HepG2 (cell line): Measurements from ENCODE around the gene SLAIN2. TPM values are rescaled to one million over a fixed set of nuclear protein-coding genes. Genes with fewer than 3 reads are reported as not detected.

ENCODE experiments used
- ATAC-seq: fragments of 200-7000 bp; cut with Tn5 transposase; 3 replicates; pipeline ENCODE4 v1.9.1; 2020; ENCODE audit warnings: mild to moderate bottlenecking, moderate library complexity
- BruUV-seq: library from RNA; stranded (reverse); fragments of 400-500 nt; replicated peaks from 2 replicates; lab custom pipeline; 2021; lab: Mats Ljungman, UMichigan
- CTCF ChIA-PET: fragments of 300-600 bp; formaldehyde crosslinking; extraction: SDS; loops from one replicate; lab custom pipeline; 2021; ENCODE audit warnings: low total read pairs, inconsistent platforms, low intra/inter-chr PET ratio; lab: Yijun Ruan, JAX
- POLR2A ChIA-PET: fragments of 350-600 bp; sonication (Branson Sonifier 250); formaldehyde crosslinking; loops from one replicate; lab custom pipeline; 2020; ENCODE audit warnings: antibody characterized with exemption, inconsistent platforms; lab: Yijun Ruan, JAX
- DNase-seq: peaks from one replicate; pipeline ENCODE4 v3.0.0-alpha.2; 2015; ENCODE audit warnings: low spot score
- FAIRE-seq: peaks from 3 replicates; lab custom pipeline; 2011; peaks lifted over from hg19 to GRCh38; lab: Jason Lieb, UNC
- H2AFZ ChIP-seq: one replicate; pipeline ENCODE4 v1.6.1; 2011; ENCODE audit warnings: low read length, inconsistent platforms
- H3K27ac ChIP-seq: fragments of 300-600 bp; 3 replicates; pipeline ENCODE4 v1.8.0; 2011; ENCODE audit warnings: mixed run types, mild to moderate bottlenecking, mixed read lengths, low read length, inconsistent platforms; ENCODE audit not compliant: insufficient read depth; ENCODE audit errors: extremely low read length
- H3K27me3 ChIP-seq, 2 experiments: fragments of 200-600 bp in 1 of 2; 2 replicates in 1 of 2; 3 replicates in 1 of 2; pipeline versions ENCODE4 v1.6.0 to v1.8.0; 2011; ENCODE audit warnings: low read length in 2 of 2, mild to moderate bottlenecking in 2 of 2, moderate library complexity in 2 of 2, inconsistent platforms in 1 of 2; ENCODE audit not compliant: insufficient read depth in 2 of 2, control insufficient read depth in 1 of 2
- H3K36me3 ChIP-seq, 2 experiments: fragments of 200-600 bp in 1 of 2; replicated peaks in 1 of 2; 2 replicates in 1 of 2; 3 replicates in 1 of 2; pipeline versions ENCODE4 v1.5.1 to v1.8.0; 2011; ENCODE audit warnings: low read length in 2 of 2, inconsistent platforms in 1 of 2; ENCODE audit not compliant: insufficient read depth in 2 of 2, control insufficient read depth in 1 of 2
- H3K4me1 ChIP-seq: 2 replicates; pipeline ENCODE4 v1.5.1; 2012; ENCODE audit warnings: low read length, inconsistent platforms; ENCODE audit not compliant: insufficient read depth
- H3K4me2 ChIP-seq: 2 replicates; pipeline ENCODE4 v1.6.0; 2011; ENCODE audit warnings: low read depth, low read length, inconsistent platforms
- H3K4me3 ChIP-seq, 3 experiments: fragments of 200-600 bp in 1 of 3; sonication (generic), shearing (Covaris generic) in 1 of 3; replicated peaks in 1 of 3; 2 replicates each; pipeline ENCODE4 v1.5.1; 2011 to 2016; ENCODE audit warnings: low read length in 3 of 3, inconsistent platforms in 2 of 3, low read depth in 2 of 3, mild to moderate bottlenecking in 2 of 3, control low read depth in 1 of 3, mixed read lengths in 1 of 3; ENCODE audit not compliant: insufficient read depth in 1 of 3
- H3K79me2 ChIP-seq: one replicate; pipeline ENCODE4 v1.6.1; 2011; ENCODE audit warnings: low read length, inconsistent platforms; ENCODE audit not compliant: insufficient read depth
- H3K9ac ChIP-seq: 2 replicates; pipeline ENCODE4 v1.6.0; 2011; ENCODE audit warnings: mild to moderate bottlenecking, low read depth, low read length, inconsistent platforms; ENCODE audit not compliant: insufficient read depth
- H3K9me3 ChIP-seq: 2 replicates; pipeline ENCODE4 v1.5.1; 2012; ENCODE audit warnings: mild to moderate bottlenecking, low read length
- H4K20me1 ChIP-seq: 2 replicates; pipeline ENCODE4 v1.6.0; 2011; ENCODE audit warnings: inconsistent platforms, mild to moderate bottlenecking, low read length, moderate library complexity; ENCODE audit not compliant: insufficient read depth
- AFF4 ChIP-seq: sonication (generic); formaldehyde crosslinking; IDR thresholded peaks from 2 replicates; pipeline ENCODE4 v1.4.0; 2020; ENCODE audit warnings: missing genetic modification reagents
- CREBL2 ChIP-seq: sonication (generic); formaldehyde crosslinking; IDR thresholded peaks from 2 replicates; pipeline ENCODE4 v1.8.1; 2023; ENCODE audit warnings: missing genetic modification reagents, mild to moderate bottlenecking, borderline replicate concordance
- MEF2D ChIP-seq: sonication (generic); formaldehyde crosslinking; IDR thresholded peaks from 2 replicates; pipeline ENCODE4 v1.5.1; 2020; ENCODE audit warnings: mild to moderate bottlenecking, missing genetic modification reagents
- NKX3-1 ChIP-seq: sonication (generic); formaldehyde crosslinking; IDR thresholded peaks from 2 replicates; pipeline ENCODE4 v1.5.0; 2020; ENCODE audit warnings: missing genetic modification reagents
- NR2F6 ChIP-seq, 2 experiments: IDR thresholded peaks; 2 replicates each; pipeline ENCODE4 v1.6.1; 2016; ENCODE audit warnings: antibody characterized with exemption in 1 of 2, mild to moderate bottlenecking in 1 of 2
- RARG ChIP-seq: sonication (generic); formaldehyde crosslinking; IDR thresholded peaks from 2 replicates; pipeline ENCODE4 v1.4.0; 2020; ENCODE audit warnings: low read depth, mild to moderate bottlenecking, missing genetic modification reagents
- SRY ChIP-seq: sonication (generic); formaldehyde crosslinking; IDR thresholded peaks from 2 replicates; pipeline ENCODE4 v1.8.0; 2022; ENCODE audit warnings: mild to moderate bottlenecking, missing genetic modification reagents
- ZFY ChIP-seq: sonication (generic); formaldehyde crosslinking; IDR thresholded peaks from 2 replicates; pipeline ENCODE4 v1.4.0; 2020; ENCODE audit warnings: missing genetic modification reagents
- ZNF782 ChIP-seq: sonication (generic); formaldehyde crosslinking; IDR thresholded peaks from 2 replicates; pipeline ENCODE4 v1.4.0; 2020; ENCODE audit warnings: missing genetic modification reagents, mild to moderate bottlenecking, borderline replicate concordance
- WGBS: methylation state at CpG from one replicate; pipeline ENCODE4 v1.1.6; 2017; ENCODE audit warnings: low lambda C conversion rate; 5-methylcytosine and 5-hydroxymethylcytosine counted together
- in situ Hi-C: cut with HindIII; loops from 2 replicates; pipeline ENCODE4 v1.10.0; 2017; ENCODE audit warnings: low pct_unique_long_range_greater_than_20kb; ENCODE audit not compliant: extremely low pct_ligation_motif_present
- intact Hi-C: fragments of 100-400 bp; cut with micrococcal nuclease; formaldehyde crosslinking; loops from one replicate; pipeline ENCODE4 v1.10.0; 2022; ENCODE audit not compliant: unreplicated experiment
- polyA plus RNA-seq, 8 experiments: library from polyadenylated mRNA; depleted of rRNA in 3 of 8; stranded (reverse) in 7 of 8; unstranded in 1 of 8; fragments of >200 nt; fragmentation: Illumina TruSeq in 4 of 8; extraction: Trizol in 4 of 8; gene quantifications; 2 replicates each; pipeline versions ENCODE4 v1.2.1 to v1.2.3, GENCODE V29; 2011 to 2016; ENCODE audit warnings: low read depth in 4 of 8, missing spikeins in 1 of 8, mixed read lengths in 1 of 8; ENCODE audit not compliant: insufficient read depth in 1 of 8
- total RNA-seq, 5 experiments: library from RNA; depleted of rRNA; stranded (reverse); fragments of >200 nt; fragmentation: Illumina TruSeq; extraction: Trizol; gene quantifications; 2 replicates each; pipeline ENCODE4 v1.2.3, GENCODE V29; 2016; ENCODE audit warnings: low read depth in 1 of 5

SLAIN2 gene
- total and polyA plus RNA-seq, 2 of the 13 experiments (the other 11 are each of a cell fraction or from before 2014, with no cell fraction given), result 20.7 to 22.5 TPM

GRCh38 chr4:48299560-48299959 lies 41.8 kb upstream of the SLAIN2 start:
- no peak overlapping the region for H2AFZ ChIP-seq
- H3K9me3 ChIP-seq, result no peaks in the 10 kb centered on the region
- no peaks in the 10 kb centered on the region for H4K20me1 ChIP-seq
- no peak for TF ChIP-seq RARG (CRISPR knock-in tag)
- TF ChIP-seq AFF4 (CRISPR knock-in tag), result no peak
- TF ChIP-seq NR2F6 (IDR thresholded peaks at IDR 0.05), result no peak
- no peak for TF ChIP-seq NR2F6 (CRISPR knock-in tag; IDR thresholded peaks at IDR 0.05)
- TF ChIP-seq ZNF782, result no peak
- TF ChIP-seq MEF2D (CRISPR knock-in tag), result no peak
- no peak for TF ChIP-seq CREBL2 (CRISPR knock-in tag)
- TF ChIP-seq SRY, result no peak
- TF ChIP-seq NKX3-1 (CRISPR knock-in tag), result no peak
- TF ChIP-seq ZFY, result no peak
- TF ChIP-seq, all 625 proteins: peak for 0
- CTCF ChIA-PET, result no interaction called here
- H3K4me1 ChIP-seq, result no peaks in the 10 kb centered on the region
- intact Hi-C loops (no loop called here), in situ Hi-C loops (no loop called here)
- BruUV-seq, result no TSS peak
- 25% methylated on average over 4 of the region's 4 CpGs for WGBS
- FAIRE-seq (no peak), DNase-seq (no peak), ATAC-seq (no peak)
- POLR2A ChIA-PET, result no interaction called here
- H3K4me2 ChIP-seq, result no peak overlapping the region
- no peak overlapping the region for H3K4me3 ChIP-seq
- no peak overlapping the region for H3K27ac ChIP-seq
- H3K9ac ChIP-seq, result no peak overlapping the region
- H3K27me3 ChIP-seq, result no peaks in the 10 kb centered on the region
- no peaks in the 10 kb centered on the region for H3K79me2 ChIP-seq
- no peaks in the 10 kb centered on the region for H3K36me3 ChIP-seq
